ENCODE measurements around the gene PDE6D. TPM values are rescaled to one million over a fixed set of nuclear protein-coding genes. Genes with fewer than 3 reads are reported as not detected.

The PDE6D gene
- total RNA-seq = 10 to 100 TPM; 23.6 to 26.4 TPM

DNA sequence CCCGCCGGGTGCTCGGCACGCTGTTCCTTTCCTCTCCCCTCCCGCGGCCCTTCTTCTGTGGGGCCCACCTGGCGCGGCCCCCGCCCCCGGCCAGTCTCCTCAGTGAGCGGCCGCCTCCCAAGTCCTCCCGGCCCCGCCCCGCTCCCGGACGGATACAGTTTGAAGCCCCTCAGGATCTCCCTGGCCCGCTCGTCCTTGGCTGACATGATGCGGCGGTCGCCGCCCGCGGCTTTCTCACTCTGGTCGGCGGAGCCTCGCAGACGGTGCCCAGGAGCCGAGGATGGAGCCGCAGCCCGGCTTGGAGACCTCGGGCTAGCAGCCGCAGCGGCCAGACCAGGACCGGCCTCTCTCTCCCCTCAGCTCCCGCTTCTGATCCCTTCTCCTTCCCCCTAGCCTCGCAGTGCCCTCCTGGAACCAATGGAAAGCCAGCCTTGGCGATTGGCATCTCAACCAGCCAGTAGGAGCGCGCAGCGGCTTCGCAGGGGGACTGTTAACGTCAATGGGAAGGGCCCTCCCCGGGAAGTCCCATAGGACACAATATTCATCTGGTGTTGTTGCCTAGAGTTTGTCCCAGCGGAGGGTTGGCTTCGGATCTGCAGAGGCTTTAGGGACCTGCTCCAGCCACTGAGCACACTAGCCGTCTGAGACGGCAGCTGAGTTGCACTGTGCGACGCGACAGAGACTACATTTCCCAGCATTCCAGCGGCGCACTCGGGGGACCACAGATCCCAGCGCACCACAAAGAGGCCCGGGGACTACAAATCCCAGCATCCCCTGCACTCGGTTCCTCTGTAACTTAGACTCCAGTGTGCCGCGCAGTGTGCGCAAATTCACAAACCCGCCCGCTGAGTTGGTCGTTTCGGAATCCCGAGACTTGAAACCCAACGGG lies at the start of gene PDE6D:
TSS of gene PDE6D (minus strand) at position 374 of the 889 bp plus-strand sequence. CDS start at position 206, 168 bp downstream.
- Mint-ChIP-seq H3K9me3 (no peaks in the 10 kb centered on the region), H3K27me3 (no peaks in the 10 kb centered on the region), H3K36me3 (peaks cover 4% of the 10 kb centered on the region), H3K4me1 (peaks cover 50% of the 10 kb centered on the region), H3K4me3 (peak within 1 kb of the TSS; percentile 87), H3K27ac (peak within 1 kb of the TSS; percentile 93)
- peak; percentile 96 for DNase-seq

DNA sequence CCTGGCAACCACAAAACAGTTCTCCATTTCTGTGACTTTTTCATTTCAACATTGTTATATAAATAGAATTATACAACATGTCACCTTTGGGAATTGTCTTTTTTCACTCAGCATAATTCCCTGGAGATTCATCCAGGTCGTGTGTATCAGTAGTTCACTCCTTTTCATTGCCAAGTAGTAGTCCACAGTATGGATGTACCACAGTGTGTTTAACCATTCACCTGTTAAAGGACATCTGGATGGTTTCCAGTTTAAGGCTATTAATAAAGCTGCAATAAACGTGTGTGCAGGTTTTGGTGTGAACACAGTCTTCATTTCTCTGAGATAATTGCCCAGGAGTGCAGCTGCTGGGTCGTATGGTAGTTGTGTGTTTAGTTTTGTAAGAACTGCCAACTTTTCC lies 40.8 kb upstream of the PDE6D start:
- DNase-seq = no peak
- no peaks in the 10 kb centered on the region for H3K36me3 Mint-ChIP-seq
- H3K9me3 Mint-ChIP-seq = no peaks in the 10 kb centered on the region
- no peak overlapping the region for H3K4me3 Mint-ChIP-seq
- H3K27ac Mint-ChIP-seq = no peak overlapping the region
- no peaks in the 10 kb centered on the region for H3K27me3 Mint-ChIP-seq
- H3K4me1 Mint-ChIP-seq = no peaks in the 10 kb centered on the region

DNA sequence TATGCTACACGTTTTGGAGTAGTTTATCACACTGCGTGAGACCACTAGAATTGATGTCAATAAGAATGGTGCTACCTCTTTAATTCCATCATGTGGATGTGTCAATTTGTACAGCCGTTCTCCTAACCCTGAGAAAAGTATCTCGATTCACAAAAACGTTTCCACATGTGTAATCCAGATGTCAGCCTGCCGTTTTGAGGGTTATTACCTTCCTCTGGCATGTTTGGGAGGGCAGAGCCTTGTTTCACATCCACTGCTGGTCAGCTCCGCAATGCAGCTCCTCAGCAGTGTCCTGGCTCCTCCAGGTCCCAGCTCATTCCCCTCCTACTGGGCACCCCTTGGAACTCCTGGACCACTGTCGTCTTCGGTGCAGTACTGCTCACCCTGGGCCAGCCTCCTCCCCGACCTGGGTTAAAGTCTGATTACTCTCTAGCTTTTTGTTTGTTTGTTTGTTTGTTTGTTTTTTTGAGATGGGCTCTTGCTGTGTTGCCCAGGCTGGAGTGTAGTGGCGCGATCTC lies 39.8 kb upstream of the PDE6D start:
- no peaks in the 10 kb centered on the region for H3K27me3 Mint-ChIP-seq
- no peaks in the 10 kb centered on the region for H3K9me3 Mint-ChIP-seq
- no peaks in the 10 kb centered on the region for H3K4me1 Mint-ChIP-seq

DNA sequence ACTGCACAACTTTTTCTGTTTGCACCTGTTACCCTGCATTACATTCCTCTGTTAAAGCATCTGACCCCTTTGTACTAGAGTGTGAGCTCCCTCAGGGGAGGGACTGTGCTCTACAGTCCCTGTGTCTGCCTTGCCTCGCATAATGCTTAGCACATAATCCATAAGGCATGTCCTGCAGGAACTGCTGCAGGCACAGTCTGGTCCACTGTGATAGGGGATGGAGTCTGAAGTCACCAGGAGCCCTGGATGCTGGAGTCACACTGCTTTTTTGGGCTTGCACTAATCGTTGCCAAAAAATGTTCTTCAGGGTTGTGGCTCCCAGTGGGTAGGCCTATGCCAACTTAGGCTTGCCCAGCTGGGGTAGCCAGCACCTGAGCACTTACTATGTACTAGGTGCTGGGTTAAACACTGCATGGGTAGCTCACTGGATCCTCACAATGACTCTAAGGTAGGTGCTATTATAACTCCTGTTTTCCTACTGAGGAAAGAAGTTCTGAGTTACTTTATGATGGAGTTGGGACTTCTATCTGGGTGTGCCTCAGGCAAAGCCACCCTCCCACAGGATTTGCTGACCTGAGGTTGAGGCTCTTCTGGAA lies 38.5 kb upstream of the PDE6D start:
- Mint-ChIP-seq H3K4me1 (no peaks in the 10 kb centered on the region), H3K4me3 (no peak overlapping the region), H3K27me3 (no peaks in the 10 kb centered on the region), H3K9me3 (no peaks in the 10 kb centered on the region), H3K27ac (no peak overlapping the region), H3K36me3 (peaks cover 10% of the 10 kb centered on the region)
- DNase-seq = no peak

More for the DNA sequence above, 39.8 kb upstream of the PDE6D start:
- no peak for DNase-seq
- H3K27ac Mint-ChIP-seq = no peak overlapping the region
- H3K4me3 Mint-ChIP-seq = no peak overlapping the region
- H3K36me3 Mint-ChIP-seq = peaks cover 5% of the 10 kb centered on the region

GRCh38 chr2:231816327-231817026 lies 35.4 kb upstream of the PDE6D start:
- DNase-seq = no peak
- no peaks in the 10 kb centered on the region for H3K27me3 Mint-ChIP-seq
- no peak overlapping the region for H3K27ac Mint-ChIP-seq
- no peaks in the 10 kb centered on the region for H3K9me3 Mint-ChIP-seq
- H3K4me1 Mint-ChIP-seq = no peaks in the 10 kb centered on the region
- no peak overlapping the region for H3K4me3 Mint-ChIP-seq
- peaks cover 21% of the 10 kb centered on the region for H3K36me3 Mint-ChIP-seq

GRCh38 chr2:231810905-231811304 lies 29.8 kb upstream of the PDE6D start:
- DNase-seq = no peak
- no peaks in the 10 kb centered on the region for H3K27me3 Mint-ChIP-seq
- no peak overlapping the region for H3K4me3 Mint-ChIP-seq
- no peaks in the 10 kb centered on the region for H3K9me3 Mint-ChIP-seq
- no peaks in the 10 kb centered on the region for H3K4me1 Mint-ChIP-seq
- H3K27ac Mint-ChIP-seq = no peak overlapping the region
- peaks cover 24% of the 10 kb centered on the region for H3K36me3 Mint-ChIP-seq

DNA sequence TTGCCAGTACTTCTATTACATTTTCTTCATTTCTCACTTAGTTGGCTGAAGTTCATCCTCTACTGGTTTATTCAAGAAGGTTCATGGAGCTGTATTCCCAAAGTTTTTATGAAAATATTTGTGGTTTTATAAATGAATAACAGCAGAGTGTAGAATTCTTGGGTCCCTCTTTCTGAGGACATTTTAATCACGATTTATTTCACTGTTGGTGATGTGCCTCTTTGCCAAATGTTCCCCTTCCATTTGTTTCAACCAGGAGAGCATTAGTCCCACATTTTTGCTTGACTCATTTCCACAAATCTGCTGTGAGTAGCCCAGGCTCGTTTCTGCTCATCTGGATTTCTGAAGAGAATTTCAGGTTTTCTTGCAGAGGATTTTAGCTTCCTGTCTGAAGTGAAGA lies 25.9 kb upstream of the PDE6D start:
- Mint-ChIP-seq H3K4me1 (no peaks in the 10 kb centered on the region), H3K36me3 (peaks cover 16% of the 10 kb centered on the region), H3K4me3 (no peak overlapping the region), H3K27ac (no peak overlapping the region), H3K27me3 (no peaks in the 10 kb centered on the region), H3K9me3 (no peaks in the 10 kb centered on the region)
- no peak for DNase-seq

GRCh38 chr2:231803501-231804138 lies 22.5 kb upstream of the PDE6D start:
- Mint-ChIP-seq H3K9me3 (no peaks in the 10 kb centered on the region), H3K27ac (no peak overlapping the region), H3K4me3 (no peak overlapping the region), H3K36me3 (peaks cover 22% of the 10 kb centered on the region), H3K27me3 (no peaks in the 10 kb centered on the region), H3K4me1 (no peaks in the 10 kb centered on the region)
- DNase-seq = no peak

DNA sequence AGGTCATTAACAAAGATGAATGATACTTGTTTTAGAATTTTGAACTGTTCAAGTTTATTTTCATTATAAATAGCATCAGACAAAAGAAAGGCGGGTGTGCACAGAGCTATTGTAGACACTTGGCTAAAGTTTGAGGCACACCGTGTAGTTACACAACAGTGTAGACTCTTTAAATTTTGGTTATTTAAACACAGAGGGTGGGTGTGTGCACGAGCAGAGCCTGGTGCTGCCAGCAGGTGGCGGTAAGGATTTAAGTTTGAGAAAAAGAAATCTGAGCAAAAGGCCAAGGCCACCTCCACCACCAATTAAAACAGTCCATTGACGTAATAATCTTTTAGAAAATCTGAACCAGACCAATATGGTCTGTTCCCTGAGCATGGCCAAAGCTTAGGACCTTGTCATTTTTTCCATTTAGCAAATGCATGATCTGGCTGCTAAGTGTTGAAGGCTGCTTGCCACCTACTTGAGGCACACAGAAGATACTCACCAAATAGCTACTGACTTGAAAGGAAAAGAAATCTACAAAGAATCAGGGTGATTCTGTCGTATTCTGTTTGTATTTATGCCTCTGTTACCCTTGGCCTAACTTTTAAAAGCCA lies 19.5 kb upstream of the PDE6D start:
- Mint-ChIP-seq H3K27me3 (no peaks in the 10 kb centered on the region), H3K36me3 (peaks cover 18% of the 10 kb centered on the region), H3K27ac (no peak overlapping the region), H3K9me3 (no peaks in the 10 kb centered on the region), H3K4me1 (no peaks in the 10 kb centered on the region), H3K4me3 (no peak overlapping the region)
- DNase-seq = peak; percentile 29

GRCh38 chr2:231795525-231796327 lies 14.6 kb upstream of the PDE6D start:
- no peak overlapping the region for H3K27ac Mint-ChIP-seq
- DNase-seq = no peak
- H3K4me1 Mint-ChIP-seq = no peaks in the 10 kb centered on the region
- H3K36me3 Mint-ChIP-seq = peaks cover 8% of the 10 kb centered on the region
- H3K9me3 Mint-ChIP-seq = no peaks in the 10 kb centered on the region
- H3K4me3 Mint-ChIP-seq = no peak overlapping the region
- H3K27me3 Mint-ChIP-seq = no peaks in the 10 kb centered on the region

GRCh38 chr2:231794383-231794782 lies 13.3 kb upstream of the PDE6D start:
- DNase-seq = no peak
- Mint-ChIP-seq H3K36me3 (peaks cover 5% of the 10 kb centered on the region), H3K4me1 (no peaks in the 10 kb centered on the region), H3K27ac (no peak overlapping the region), H3K27me3 (no peaks in the 10 kb centered on the region), H3K4me3 (no peak overlapping the region), H3K9me3 (no peaks in the 10 kb centered on the region)

GRCh38 chr2:231791107-231791506 lies 10.0 kb upstream of the PDE6D start:
- Mint-ChIP-seq H3K27ac (no peak overlapping the region), H3K4me1 (peaks cover 16% of the 10 kb centered on the region), H3K36me3 (peaks cover 11% of the 10 kb centered on the region), H3K9me3 (no peaks in the 10 kb centered on the region), H3K4me3 (no peak overlapping the region), H3K27me3 (no peaks in the 10 kb centered on the region)
- DNase-seq = no peak

- DNase-seq = no peak
- no peaks in the 10 kb centered on the region for H3K27me3 Mint-ChIP-seq
- H3K4me3 Mint-ChIP-seq = peak overlapping the region; percentile 95
- peaks cover 7% of the 10 kb centered on the region for H3K36me3 Mint-ChIP-seq
- H3K27ac Mint-ChIP-seq = peak overlapping the region; percentile 82
- peaks cover 52% of the 10 kb centered on the region for H3K4me1 Mint-ChIP-seq
- no peaks in the 10 kb centered on the region for H3K9me3 Mint-ChIP-seq
Observed at GRCh38 chr2:231786917-231787292, 5.8 kb upstream of the PDE6D start.

Data from activated naive CD8-positive, alpha-beta T cell treated with anti-CD3 and anti-CD28 coated beads for 36 hours (primary cell).